GM21529 (cell line): ENCODE data around the gene MED13L.

Experiments
- ATAC-seq: cut with Tn5 transposase; IDR thresholded peaks from one replicate; pipeline ENCODE4 v1.9.1; 2021; ENCODE audit not compliant: unreplicated experiment

MED13L gene

DNA sequence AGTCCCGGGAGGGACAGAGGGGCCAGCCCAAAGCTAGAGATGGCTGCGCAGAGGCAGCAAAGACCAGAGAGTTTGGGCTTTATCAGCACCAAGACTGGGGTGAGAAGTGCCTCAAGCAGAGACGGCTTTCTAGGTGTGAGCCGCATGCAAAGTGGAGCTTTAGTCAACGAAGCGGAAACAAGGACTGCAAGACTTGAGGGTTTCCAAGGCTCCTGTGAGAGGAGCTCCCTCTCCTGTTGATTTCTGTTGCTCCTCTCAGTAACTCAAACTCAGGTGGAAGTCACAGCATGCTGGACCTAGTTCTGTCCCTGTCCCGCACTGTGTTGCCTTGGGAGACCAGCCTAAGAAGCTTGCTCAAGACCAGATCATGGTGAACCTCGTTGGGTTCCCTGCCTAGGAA, 327.8 kb downstream of the MED13L start:
- no peak for ATAC-seq

DNA sequence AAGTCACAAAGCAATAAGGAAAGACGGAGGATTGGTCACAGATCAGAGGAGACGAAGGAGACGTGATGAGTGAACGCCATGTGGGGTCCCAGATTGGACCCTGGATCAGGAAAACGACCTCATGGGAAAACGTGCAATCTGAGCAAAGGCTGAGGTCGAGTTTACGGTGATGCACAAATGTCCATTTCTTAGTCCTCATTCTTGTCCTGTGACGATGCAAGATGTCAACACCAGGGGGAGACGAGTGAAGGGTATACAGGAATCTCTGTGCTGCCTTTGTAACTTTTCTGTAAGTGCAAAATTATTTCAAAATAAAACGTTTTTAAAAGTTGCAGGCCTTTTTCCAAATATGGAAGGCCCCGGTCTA, 329.8 kb downstream of the MED13L start:
- no peak for ATAC-seq

DNA sequence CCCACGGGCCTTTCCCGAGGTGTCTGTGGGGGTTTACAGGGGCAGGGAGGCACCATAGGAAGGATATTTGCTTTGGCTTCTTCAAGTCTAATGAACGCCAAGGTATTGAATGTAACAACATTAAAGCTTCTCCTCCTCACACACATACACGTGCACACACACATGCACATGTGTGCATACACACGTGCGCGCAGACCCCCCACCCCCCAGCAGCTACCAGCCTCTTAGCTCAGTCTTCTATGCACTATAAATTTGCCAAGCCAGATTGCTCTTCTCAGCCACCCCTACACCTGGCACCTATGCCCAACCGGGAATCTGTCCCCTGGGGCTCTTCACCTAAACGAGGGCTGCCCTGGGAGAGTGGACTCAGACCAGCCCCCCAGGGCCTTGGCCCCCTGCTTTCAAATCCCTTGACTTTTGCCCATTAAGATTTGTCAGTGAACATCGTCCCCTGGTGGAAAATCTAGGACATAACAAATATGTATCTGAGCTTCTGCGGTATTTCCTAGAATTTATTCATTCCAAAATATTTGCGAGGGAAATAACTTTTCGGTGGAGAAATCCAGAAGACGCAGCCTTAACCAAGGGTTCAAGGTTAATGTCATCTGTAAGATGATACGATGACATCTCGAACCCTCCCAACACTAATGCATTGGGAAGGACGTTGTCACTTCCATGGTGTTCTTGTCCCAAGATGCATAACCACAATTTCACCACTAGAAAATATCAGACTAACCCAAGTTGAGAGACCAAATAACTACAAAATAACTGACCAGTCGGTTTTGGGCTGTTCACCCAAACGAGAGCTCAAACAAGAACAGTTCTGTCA, 330.4 kb downstream of the MED13L start:
- ATAC-seq = no peak

DNA sequence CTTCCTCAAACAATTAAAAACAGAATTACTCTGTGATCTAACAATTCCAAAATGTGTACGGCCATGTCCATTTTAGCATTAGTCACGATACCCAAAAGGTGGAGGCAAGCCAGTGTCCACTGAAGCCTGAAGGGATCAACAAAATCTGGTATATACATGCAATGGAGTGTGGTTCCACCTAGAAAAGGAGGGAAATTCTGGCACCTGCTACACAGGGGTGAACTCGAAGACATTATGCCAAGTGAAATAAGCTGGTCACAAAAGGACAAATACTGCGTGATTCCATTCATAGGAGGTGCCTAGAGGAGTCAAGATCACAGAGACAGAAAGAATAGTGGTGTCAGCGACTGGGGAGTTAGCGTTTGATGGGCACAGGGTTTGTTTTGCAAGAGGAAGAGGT, 331.4 kb downstream of the MED13L start:
- ATAC-seq = no peak

DNA sequence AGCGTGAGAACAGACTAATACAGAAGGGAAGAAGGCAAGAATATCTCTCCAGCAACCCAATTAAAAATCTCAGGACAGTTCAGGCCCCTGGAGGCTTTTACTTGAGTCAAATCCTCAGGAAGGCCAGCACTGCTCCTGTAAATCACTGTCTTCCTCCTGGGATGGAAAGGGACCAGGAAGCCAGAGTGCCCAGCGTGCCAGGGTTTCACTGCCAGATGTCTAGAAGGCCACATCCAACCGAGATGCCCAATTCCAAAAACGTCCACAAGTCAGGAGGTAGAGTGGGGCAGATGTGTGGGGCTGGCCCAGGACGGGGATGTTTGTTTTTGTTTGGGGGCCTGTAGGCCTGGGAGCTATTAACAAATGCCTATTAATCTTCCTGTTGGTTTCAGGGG, 332.0 kb downstream of the MED13L start:
- ATAC-seq = no peak

DNA sequence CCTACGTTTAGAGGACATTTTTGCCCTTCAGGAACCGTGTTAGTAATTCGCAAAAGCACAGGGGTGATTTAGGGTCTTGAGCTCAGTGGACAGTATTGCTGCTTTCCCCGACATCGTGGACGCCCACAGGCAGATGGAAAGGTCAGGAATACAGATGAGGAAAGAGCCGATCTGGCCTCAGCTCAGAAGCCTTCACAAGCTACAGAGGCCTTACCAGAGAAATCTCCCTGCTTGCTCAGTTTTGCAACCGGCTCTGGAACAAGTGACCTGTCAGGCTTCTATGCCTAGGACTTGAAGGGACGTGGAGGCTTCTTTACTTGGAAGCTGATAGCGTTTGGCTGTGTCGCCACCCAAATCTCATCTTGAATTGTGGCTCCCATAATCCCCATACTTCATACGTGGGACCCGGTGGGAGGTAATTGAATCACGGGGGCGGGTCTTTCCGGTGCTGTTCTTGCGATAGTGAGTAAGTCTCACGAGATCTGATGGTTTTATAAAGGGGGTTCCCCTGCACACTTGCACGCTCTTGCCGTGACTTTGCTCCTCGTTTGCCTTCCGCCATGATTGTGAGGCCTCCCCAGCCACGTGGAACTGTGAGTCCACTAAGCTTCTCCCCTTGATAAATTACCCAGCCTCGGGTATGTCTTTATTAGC, 332.5 kb downstream of the MED13L start:
- ATAC-seq = no peak

DNA sequence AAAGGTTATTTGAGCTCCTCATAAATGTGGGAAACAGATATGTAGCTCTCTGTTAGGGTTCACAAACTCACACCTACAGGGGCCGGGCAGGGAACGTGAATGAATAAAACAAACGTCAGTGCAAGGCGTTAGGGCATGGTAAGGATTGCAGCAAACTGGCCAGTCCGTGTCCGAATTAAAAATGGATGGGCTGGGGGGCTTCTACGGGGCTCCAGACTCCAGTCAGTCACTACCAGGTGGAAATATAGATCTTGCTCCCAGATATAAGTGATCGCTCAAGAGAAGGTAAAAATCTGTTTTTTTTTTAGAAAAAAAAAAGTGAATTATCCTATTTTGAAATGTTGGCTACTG, 333.1 kb downstream of the MED13L start:
- ATAC-seq = no peak

DNA sequence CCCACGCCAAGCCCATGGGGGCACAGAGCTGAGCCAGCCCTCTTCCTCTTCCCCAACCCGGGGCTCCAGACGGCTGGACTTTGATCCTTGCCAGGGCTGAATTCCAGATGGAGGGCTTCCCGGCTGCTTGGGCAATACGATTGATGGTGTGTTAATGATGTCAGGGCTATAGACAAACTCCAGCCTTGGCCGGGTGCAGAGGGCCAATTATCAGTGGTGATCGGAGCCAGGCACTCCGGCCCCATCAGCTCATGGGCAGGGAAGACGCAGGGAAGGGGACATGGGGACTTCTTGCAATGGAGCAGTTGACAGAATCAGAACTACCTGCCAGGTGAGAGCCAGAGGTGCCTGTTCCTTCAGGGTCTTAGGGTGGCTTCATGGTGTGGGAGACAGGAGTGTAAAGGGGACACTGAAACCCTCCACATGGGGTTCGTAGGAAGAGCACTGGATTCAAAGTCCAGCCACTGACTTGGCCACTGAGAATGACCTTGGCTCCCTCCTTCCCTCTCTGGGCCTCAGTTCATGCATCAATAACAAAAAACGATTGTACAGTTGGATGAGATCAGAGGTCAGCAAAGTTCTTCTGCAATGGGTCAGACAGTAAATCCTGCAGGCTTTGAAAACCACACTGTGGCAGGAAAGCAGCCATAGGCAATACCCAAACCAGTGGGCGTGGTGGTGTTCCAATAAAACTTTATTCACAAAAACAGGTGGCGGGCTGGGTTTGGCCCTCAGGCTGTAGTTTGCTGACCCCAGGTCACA, 333.7 kb downstream of the MED13L start:
- ATAC-seq = no peak

DNA sequence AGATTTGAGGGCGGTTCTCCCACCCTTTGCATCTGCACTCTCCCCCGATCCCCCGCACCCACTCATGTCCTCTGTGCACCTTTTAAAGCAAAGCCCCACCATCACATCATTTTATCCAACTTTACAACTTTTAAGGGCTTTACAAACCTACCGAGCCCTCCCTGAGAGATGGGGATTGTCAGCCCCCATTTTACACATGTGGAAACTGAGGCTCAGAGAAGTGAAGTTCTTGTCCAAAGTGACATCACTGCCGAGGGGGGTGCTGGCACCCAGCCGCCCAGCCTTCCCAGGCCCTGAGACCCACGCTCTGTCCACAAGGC, 334.2 kb downstream of the MED13L start:
- ATAC-seq = no peak

DNA sequence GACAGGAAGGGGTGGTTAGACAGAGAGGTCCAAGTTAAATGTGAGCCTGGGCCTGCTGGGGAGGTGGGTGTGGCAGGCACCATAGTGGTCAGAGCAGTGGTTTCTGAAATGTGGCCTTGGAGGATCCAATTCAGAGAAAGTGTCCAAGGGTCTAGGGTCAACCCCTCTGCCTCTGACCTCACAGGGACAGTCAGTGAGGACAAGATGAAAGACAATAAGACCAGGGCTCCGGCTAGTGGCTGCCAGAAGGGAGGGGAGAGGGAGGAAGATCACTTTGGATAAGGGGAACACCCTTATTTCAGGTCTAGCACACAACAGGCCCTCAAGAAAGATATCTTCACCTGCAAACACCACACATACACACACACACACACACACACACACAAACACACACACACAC, 335.1 kb downstream of the MED13L start:
- no peak for ATAC-seq

DNA sequence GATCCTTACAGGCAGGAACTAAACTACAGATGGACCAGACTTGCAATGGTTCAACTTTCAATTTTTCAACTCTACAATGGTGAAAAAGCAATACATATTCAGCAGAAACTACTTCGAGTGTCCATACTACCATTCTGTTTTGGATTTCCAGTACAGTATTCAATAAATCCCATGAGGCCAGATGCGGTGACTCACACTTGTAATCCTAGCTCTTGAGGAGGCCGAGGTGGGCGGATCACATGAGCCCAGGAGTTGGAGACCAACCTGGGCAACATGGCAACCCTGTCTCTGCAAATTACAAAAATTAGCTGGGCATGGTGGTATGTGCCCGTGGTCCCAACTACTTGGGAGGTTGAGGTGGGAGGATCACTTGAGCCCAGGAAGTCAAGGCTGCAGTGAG, 336.1 kb downstream of the MED13L start:
- no peak for ATAC-seq

DNA sequence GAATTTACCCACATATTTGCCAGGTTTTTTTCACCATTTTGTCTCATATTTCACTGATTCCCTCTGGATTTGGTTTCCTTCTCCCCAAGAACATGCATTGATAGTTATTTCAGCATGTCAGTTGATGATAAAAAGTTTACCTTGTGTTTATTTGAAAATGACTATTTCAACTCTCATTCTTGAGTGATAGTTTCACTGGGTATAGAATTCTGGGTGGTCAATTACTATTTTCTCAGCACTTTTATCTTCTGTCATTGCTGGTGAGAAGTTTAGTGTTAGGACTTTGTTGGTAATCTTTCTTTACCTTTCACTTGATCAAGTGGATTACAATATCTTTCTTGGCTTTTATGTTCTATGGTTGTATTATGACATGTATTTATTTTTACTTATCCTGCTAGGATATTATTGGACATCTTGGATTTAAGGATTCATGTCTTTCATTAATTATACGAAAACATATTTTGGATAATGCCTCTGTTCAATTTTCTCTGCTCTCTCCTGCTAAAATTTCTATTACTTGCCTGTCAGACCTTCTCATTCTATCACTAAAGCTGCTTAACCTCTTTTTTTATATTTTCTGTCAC, 338.6 kb downstream of the MED13L start:
- ATAC-seq = no peak

DNA sequence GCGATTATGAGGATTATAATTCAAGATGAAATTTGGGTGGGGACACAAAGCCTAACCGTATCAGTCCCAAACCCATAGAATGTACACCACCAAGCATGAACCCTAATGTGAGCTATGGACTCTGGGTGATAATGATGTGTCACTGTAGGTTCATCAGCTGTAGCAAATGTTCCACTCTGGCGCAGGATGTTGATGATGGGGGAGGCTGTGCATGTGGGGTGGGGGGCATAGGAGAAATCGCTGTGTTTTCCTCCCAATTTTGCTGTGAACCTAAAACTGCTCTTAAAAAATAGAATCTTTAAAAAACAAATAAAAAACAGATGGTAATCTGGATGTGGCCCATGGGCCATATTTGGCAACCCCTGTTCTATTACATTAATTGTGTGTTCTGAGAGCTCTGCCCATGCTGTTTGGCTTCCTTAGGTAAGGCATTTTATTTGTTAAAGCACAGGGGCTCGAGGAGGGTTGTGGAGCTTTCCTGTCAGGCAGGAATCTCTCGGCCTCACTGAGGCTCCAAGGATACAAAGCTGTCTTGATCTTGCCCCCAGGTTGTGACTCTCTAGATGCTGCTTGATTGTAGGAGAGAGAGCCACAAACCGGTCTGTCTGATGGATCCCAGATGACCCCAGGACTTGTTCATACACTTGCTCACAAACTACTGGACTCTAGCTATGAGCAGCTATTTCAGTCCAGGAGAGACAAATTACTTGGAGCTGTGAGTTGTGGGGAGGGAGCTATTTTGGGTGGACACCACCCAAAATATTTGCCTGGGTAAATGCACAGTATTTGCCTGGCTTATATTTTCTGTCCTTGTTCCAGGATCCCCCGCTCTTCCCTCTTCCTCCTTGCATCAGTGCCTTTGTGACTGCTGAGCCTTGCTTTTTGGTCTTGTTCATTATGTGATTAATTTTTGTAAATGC, 340.2 kb downstream of the MED13L start:
- ATAC-seq = no peak

DNA sequence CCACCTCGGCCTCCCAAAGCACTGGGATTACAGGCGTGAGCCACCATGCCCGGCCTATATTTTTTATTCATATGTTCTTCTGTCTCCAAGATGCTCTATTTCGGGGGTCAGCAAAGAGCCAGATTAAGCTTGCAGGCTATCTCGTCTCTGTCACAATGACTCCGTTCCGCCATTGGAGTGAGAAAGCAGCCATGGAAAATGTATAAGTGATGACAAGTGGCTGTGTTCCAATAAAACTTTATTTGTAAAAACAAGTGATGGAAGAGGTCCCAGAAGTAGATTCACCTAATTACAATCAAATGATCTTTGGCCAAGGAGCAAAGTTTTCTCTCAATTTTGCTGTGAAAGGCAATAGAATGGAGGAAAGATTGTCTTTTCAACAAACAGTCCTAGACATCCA, 342.6 kb downstream of the MED13L start:
- ATAC-seq = no peak

DNA sequence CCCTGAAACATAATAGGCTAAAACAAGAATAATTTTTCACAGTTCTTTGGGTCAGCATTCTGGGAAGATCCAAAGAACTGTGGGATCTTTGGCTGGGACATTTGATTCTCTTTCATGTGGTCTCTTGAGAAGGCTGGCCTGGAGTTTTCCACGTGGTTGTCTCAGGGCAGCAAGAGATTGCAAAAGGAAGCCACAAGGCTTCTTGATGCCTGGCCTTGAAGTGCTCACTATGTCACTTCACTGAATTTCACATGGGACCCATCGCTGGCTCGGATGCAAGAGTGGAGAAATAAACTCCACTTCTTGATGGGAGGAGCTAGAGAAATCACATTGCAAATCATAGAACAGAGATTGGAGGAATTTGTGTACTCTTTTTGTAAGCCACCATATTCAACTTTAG, 343.4 kb downstream of the MED13L start:
- ATAC-seq = no peak

DNA sequence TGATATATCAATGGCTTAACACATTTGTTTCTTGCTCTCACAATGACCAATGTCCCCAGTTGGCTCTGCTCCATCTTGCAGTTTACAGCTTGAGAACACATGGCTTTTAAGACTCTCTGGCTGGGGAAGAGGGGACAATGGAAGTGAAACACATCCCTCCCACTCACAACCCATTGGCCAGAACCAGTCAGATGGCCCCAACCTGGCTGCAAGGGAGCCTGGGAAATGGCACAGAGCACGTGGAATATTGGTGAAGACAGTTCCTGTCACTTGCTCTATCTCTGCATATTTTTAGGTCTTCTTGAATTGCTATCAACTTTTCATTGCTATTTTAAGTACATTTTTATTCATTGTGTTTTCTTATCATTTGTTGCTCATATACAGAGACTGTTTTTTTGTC, 345.4 kb downstream of the MED13L start:
- ATAC-seq = no peak

DNA sequence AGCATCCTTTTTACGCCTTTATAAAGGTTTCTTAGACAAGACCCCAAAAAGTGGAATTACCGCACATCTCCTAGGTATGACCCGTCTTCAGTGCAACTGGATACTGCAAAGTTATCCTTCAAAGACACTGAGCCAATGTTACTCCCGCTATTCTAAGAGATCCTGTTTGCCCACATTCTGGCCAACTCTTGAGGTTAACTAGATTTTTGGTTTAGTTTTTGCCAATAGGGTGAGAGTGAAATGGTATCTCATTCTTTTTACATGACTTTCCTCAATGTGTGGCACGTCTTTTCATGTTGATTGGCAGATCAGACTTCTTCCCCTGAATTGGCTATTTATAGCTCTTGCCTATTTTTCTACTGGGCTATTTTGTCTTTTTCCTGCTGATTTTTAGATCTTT, 347.2 kb downstream of the MED13L start:
- ATAC-seq = no peak

DNA sequence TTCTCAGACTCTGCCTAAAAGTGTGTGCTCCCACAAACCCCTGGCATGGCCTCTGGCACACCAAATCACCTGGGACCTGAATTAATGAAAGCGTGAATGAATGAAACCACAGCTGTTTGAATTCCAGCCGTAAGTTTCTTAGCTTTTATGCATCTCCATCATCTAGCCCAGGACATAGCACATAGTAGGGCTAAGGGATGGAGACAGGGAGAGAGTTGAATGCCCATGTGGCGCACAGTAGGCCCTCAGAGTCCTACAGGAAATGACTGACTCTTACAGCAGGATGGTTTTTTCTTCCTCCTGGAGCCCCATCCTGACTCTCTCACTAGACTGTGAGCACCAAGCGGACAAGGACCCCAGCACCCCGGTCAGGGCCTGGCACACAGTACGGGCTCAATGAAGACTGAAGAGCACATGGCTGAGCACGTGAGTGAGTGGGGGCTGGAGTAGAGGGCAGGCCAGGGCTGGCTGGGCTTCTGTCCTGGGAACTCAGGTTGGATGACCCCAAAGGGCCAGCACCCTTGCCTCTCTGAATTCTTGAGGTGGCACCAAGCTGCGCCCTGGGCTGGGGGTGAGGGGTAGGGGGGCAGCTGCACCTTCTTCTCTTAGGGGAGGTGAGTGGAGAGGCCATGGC, 351.3 kb downstream of the MED13L start:
- ATAC-seq = no peak

DNA sequence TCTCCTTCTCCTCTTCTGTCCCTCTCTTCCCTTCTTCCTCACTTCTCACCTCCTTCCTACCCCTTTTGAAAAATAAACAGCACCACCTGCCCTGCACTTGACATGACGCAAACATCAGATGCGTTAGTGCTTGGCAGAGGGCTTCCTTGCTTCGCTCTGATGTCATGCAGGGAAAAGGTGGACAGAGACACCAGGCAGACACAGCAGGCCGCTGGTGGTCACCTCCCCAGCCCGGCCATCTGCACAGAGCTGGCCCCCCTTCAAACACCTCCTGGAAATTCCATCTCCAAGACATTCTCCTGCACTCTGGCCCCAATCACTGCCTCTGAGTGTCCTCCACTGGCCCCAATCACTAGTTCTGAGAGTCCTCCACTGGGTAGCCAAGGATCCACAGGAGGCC, 353.6 kb downstream of the MED13L start:
- no peak for ATAC-seq

DNA sequence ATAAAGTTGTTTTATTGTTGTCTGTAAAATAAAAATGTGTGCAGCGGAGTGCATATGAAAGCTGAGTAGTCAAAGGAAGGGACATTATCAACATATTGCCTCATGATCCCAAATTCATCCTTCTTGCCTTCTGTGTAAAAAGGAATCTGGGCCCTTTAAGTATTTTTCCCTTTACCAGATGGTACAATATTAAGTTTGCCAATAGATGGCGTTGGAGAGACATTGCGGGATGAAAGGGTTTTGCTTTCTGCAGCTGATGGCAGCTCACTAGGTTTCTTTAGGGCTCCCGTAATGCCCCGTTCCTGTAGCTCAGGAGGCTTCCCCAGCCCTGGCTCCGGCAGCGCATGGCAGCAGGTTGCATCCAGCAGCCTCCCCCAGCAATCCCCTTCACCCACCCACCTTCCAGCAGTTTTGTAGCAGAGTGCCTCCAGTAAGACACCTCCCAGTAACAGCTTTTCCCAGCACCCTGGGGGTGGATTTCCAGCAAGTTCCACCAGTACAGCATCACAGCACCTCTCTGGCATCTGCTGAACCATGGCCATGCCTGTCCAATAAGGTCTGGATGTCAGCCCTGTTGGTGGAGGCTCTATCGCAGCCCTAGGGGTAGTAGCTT, 354.4 kb downstream of the MED13L start:
- ATAC-seq = no peak
